CD4-positive, alpha-beta T cell (primary cell): ENCODE results near the gene ITSN2. TPM values are rescaled to one million over a fixed set of nuclear protein-coding genes. Genes with fewer than 3 reads are reported as not detected.

Experiments
- ATAC-seq: fragments of 200-7000 bp; cut with Tn5 transposase; one replicate; pipeline ENCODE4 v1.10.0; 2022; ENCODE audit warnings: mild to moderate bottlenecking; ENCODE audit not compliant: poor library complexity
- CTCF ChIA-PET: fragments of 350-600 bp; sonication (Branson Sonifier 250); formaldehyde crosslinking; loops from one replicate; lab custom pipeline; 2021; ENCODE audit warnings: antibody characterized with exemption, inconsistent platforms; lab: Charles Lee
- POLR2A ChIA-PET: fragments of 350-600 bp; sonication (Branson Sonifier 250); formaldehyde crosslinking; loops from one replicate; lab custom pipeline; 2021; ENCODE audit warnings: antibody characterized with exemption, inconsistent platforms; lab: Charles Lee
- DNase-seq, 14 experiments: peaks; one replicate each; pipeline ENCODE4 v3.0.0-alpha.2; 2013 to 2020; ENCODE audit warnings: mixed read lengths in 2 of 14
- H3K27ac ChIP-seq, 2 donors: one replicate each; pipeline versions ENCODE4 v1.5.1 to v1.7.0; 2013; ENCODE audit warnings: low read length in 2 of 2, low read depth in 1 of 2, mild to moderate bottlenecking in 1 of 2
- H3K27me3 ChIP-seq, 2 experiments: 1 replicate in 1 of 2; 2 replicates in 1 of 2; pipeline versions ENCODE4 v1.6.1 to v1.7.0; 2013; ENCODE audit warnings: low read length in 2 of 2, control low read depth in 1 of 2, mild to moderate bottlenecking in 1 of 2, moderate library complexity in 1 of 2; ENCODE audit not compliant: insufficient read depth in 2 of 2, control insufficient read depth in 1 of 2
- H3K36me3 ChIP-seq: one replicate; pipeline ENCODE4 v1.6.1; 2013; ENCODE audit warnings: low read length, control low read depth; ENCODE audit not compliant: insufficient read depth
- H3K4me1 ChIP-seq: one replicate; pipeline ENCODE4 v1.6.1; 2013; ENCODE audit warnings: low read length, control low read depth; ENCODE audit not compliant: insufficient read depth
- H3K4me3 ChIP-seq: one replicate; pipeline ENCODE4 v1.5.1; 2013; ENCODE audit warnings: mild to moderate bottlenecking, low read length, moderate library complexity
- H3K9me3 ChIP-seq, 2 experiments: 1 replicate in 1 of 2; 2 replicates in 1 of 2; pipeline versions ENCODE4 v1.6.1 to v1.7.0; 2013; ENCODE audit warnings: low read length in 2 of 2, mild to moderate bottlenecking in 2 of 2, control low read depth in 1 of 2, moderate library complexity in 1 of 2; ENCODE audit not compliant: control insufficient read depth in 1 of 2, insufficient read depth in 1 of 2
- H3K27ac Mint-ChIP-seq: one replicate; pipeline ENCODE4 v1.8.0; 2020; ENCODE audit warnings: mixed read lengths
- H3K27me3 Mint-ChIP-seq: one replicate; pipeline ENCODE4 v1.8.0; 2021; ENCODE audit warnings: mixed read lengths
- H3K36me3 Mint-ChIP-seq: one replicate; pipeline ENCODE4 v1.8.0; 2021; ENCODE audit warnings: low read depth, mixed read lengths
- H3K4me1 Mint-ChIP-seq: one replicate; pipeline ENCODE4 v1.8.0; 2021; ENCODE audit warnings: low read depth, mixed read lengths
- H3K4me3 Mint-ChIP-seq: one replicate; pipeline ENCODE4 v1.8.0; 2020; ENCODE audit warnings: mild to moderate bottlenecking, mixed read lengths
- H3K9me3 Mint-ChIP-seq: one replicate; pipeline ENCODE4 v1.8.0; 2020; ENCODE audit warnings: mixed read lengths
- CTCF ChIP-seq: fragments of 200-600 bp; IDR thresholded peaks from one replicate; pipeline ENCODE4 v1.8.0; 2022; ENCODE audit warnings: antibody characterized with exemption, mild to moderate bottlenecking
- intact Hi-C, 2 experiments: fragments of 100-400 bp; cut with DNase I in 1 of 2; cut with micrococcal nuclease in 1 of 2; formaldehyde crosslinking; loops; one replicate each; pipeline versions ENCODE4 v1.15.1 to v1.9.0; 2023 to 2025; cut with DNase I, micrococcal nuclease
- total RNA-seq, 174 experiments: library from RNA in 2 of 174; stranded (reverse) in 2 of 174; gene quantifications; one replicate each; pipeline ENCODE4 v1.2.3 and lab custom pipeline; 2021 to 2026

The ITSN2 gene
- total RNA-seq, 2 experiments from 2014 or later, result 75.4 to 77.1 TPM

- no peak for TF ChIP-seq CTCF
- H3K36me3 Mint-ChIP-seq, result peaks cover 16% of the 10 kb centered on the region
- intact Hi-C loops, result loop anchor here (5.0 kb wide), 2 partner anchors 33 to 38 kb away; no protein-coding TSS in a partner anchor
- no peak for DNase-seq
- Histone ChIP-seq H3K4me3 (no peak overlapping the region), H3K27me3 (no peaks in the 10 kb centered on the region), H3K4me1 (peaks cover 12% of the 10 kb centered on the region), H3K9me3 (no peaks in the 10 kb centered on the region), H3K27ac (no peak overlapping the region), H3K36me3 (no peaks in the 10 kb centered on the region)
- H3K4me1 Mint-ChIP-seq, result peaks cover 85% of the 10 kb centered on the region
- POLR2A ChIA-PET, result no interaction called here
- no peaks in the 10 kb centered on the region for H3K27me3 Mint-ChIP-seq
- H3K9me3 Mint-ChIP-seq, result no peaks in the 10 kb centered on the region
- H3K4me3 Mint-ChIP-seq, result peak overlapping the region; percentile 36
- CTCF ChIA-PET, result interaction anchor here (0.6 kb wide), 1 partner anchor 42 kb away, joined by 3 read pairs; no protein-coding TSS in a partner anchor
- no peak for ATAC-seq
- H3K27ac Mint-ChIP-seq, result peak overlapping the region; percentile 50
Measured at GRCh38 chr2:24354957-24355356, 5.4 kb downstream of the ITSN2 start.

GRCh38 chr2:24354395-24354794, 5.9 kb downstream of the ITSN2 start:
- Histone ChIP-seq H3K36me3 (no peaks in the 10 kb centered on the region), H3K27ac (no peak overlapping the region), H3K27me3 (no peaks in the 10 kb centered on the region), H3K4me3 (no peak overlapping the region), H3K9me3 (no peaks in the 10 kb centered on the region), H3K4me1 (peaks cover 12% of the 10 kb centered on the region)
- Mint-ChIP-seq H3K27me3 (no peaks in the 10 kb centered on the region), H3K9me3 (no peaks in the 10 kb centered on the region), H3K4me1 (peaks cover 87% of the 10 kb centered on the region), H3K4me3 (no peak overlapping the region), H3K27ac (no peak overlapping the region), H3K36me3 (peaks cover 12% of the 10 kb centered on the region)
- ChIA-PET CTCF (interaction anchor here (0.6 kb wide), 1 partner anchor 41 kb away, joined by 3 read pairs; no protein-coding TSS in a partner anchor), POLR2A (no interaction called here)
- ATAC-seq, result no peak
- intact Hi-C loops, result no loop called here
- TF ChIP-seq CTCF, result no peak
- no peak for DNase-seq

GRCh38 chr2:24353973-24354372, 6.4 kb downstream of the ITSN2 start:
- Histone ChIP-seq H3K27ac (no peak overlapping the region), H3K4me1 (peaks cover 12% of the 10 kb centered on the region), H3K27me3 (no peaks in the 10 kb centered on the region), H3K4me3 (no peak overlapping the region), H3K9me3 (no peaks in the 10 kb centered on the region), H3K36me3 (no peaks in the 10 kb centered on the region)
- no peaks in the 10 kb centered on the region for H3K27me3 Mint-ChIP-seq
- intact Hi-C loops, result no loop called here
- no peaks in the 10 kb centered on the region for H3K9me3 Mint-ChIP-seq
- H3K36me3 Mint-ChIP-seq, result peaks cover 8% of the 10 kb centered on the region
- H3K4me1 Mint-ChIP-seq, result peaks cover 87% of the 10 kb centered on the region
- no peak for ATAC-seq
- ChIA-PET POLR2A (no interaction called here), CTCF (no interaction called here)
- TF ChIP-seq CTCF, result no peak
- no peak for DNase-seq
- no peak overlapping the region for H3K4me3 Mint-ChIP-seq
- H3K27ac Mint-ChIP-seq, result no peak overlapping the region
